ENCODE results near the gene IRF2. TPM values are rescaled to one million over a fixed set of nuclear protein-coding genes. Genes with fewer than 3 reads are reported as not detected.
"Not testable (repeated sequence)": the region's sequence is repeated elsewhere in the genome, so short reads cannot be mapped to it uniquely, and the experiment has no call there.

The IRF2 gene
- total RNA-seq, 1 donor from 2014 or later = 21.8 TPM

DNA sequence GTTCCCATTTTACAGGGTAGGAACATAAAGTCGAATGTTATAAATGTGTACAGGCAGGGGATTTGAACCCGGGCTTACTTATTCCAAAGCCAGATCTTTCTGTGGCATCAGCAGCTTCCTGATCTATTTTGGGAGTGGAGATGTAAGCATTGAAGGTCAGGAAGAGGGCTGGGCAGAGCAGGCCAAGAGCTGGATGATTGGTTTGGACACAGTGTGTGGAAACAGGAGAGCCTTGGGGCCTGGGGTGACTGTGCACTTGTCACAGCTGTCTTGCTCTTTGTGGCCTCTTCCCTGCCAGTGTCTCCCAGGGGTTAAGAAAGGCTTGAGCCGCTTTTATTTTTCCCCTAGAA, 128.8 kb downstream of the IRF2 start:
- no peak for DNase-seq (ENCODE audit: extremely low spot score, unreplicated experiment)
- no peaks in the 10 kb centered on the region for H3K27me3 Mint-ChIP-seq (ENCODE audit: unreplicated experiment)
- no peak overlapping the region for H3K27ac Mint-ChIP-seq (ENCODE audit: unreplicated experiment)
- H3K9me3 Mint-ChIP-seq (ENCODE audit: unreplicated experiment) = no peaks in the 10 kb centered on the region
- peaks cover 17% of the 10 kb centered on the region for H3K4me1 Mint-ChIP-seq (ENCODE audit: unreplicated experiment)
- H3K4me3 Mint-ChIP-seq (ENCODE audit: unreplicated experiment) = no peak overlapping the region
- no peaks in the 10 kb centered on the region for H3K36me3 Mint-ChIP-seq (ENCODE audit: unreplicated experiment)
- TF ChIP-seq, protein P1, sequence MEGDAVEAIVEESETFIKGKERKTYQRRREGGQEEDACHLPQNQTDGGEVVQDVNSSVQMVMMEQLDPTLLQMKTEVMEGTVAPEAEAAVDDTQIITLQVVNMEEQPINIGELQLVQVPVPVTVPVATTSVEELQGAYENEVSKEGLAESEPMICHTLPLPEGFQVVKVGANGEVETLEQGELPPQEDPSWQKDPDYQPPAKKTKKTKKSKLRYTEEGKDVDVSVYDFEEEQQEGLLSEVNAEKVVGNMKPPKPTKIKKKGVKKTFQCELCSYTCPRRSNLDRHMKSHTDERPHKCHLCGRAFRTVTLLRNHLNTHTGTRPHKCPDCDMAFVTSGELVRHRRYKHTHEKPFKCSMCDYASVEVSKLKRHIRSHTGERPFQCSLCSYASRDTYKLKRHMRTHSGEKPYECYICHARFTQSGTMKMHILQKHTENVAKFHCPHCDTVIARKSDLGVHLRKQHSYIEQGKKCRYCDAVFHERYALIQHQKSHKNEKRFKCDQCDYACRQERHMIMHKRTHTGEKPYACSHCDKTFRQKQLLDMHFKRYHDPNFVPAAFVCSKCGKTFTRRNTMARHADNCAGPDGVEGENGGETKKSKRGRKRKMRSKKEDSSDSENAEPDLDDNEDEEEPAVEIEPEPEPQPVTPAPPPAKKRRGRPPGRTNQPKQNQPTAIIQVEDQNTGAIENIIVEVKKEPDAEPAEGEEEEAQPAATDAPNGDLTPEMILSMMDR (IDR thresholded peaks at IDR 0.05) = no peak

DNA sequence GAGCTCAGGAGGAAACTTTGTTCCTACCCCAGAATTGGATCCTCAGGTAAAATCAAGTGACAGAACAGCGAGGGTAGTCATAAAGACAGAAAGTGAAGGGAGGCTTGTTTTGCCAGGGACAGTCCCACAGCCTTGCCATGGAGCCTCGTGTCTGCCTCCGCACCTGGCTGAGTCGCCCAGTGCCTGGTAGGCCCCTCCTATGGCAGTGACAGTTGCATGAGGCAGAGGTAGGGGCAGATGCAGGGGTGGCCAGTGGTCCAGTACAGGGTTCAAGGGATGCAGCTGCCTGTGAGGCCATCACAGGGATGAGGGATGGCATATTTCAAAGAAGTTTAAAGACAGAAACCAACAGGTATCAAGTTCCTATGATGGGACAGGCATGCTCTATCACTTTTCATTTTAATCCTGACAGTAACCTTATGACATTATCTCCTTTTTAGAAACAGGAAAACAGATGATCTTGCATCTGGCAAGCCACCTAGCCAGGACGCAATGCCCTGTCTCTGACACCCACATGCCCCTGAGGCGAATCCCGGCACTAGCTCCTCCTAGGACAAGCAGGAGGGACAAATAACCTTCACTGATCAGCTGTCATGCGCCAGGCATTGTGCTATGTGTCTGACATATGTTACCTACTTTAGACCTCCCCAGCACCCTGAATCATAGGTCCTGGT, 129.3 kb downstream of the IRF2 start:
- Mint-ChIP-seq H3K4me1 (ENCODE audit: unreplicated experiment) (peaks cover 17% of the 10 kb centered on the region), H3K4me3 (ENCODE audit: unreplicated experiment) (no peak overlapping the region), H3K9me3 (ENCODE audit: unreplicated experiment) (no peaks in the 10 kb centered on the region), H3K27me3 (ENCODE audit: unreplicated experiment) (no peaks in the 10 kb centered on the region), H3K27ac (ENCODE audit: unreplicated experiment) (no peak overlapping the region), H3K36me3 (ENCODE audit: unreplicated experiment) (no peaks in the 10 kb centered on the region)
- no peak for DNase-seq (ENCODE audit: extremely low spot score, unreplicated experiment)
- TF ChIP-seq, protein P1 (IDR thresholded peaks at IDR 0.05) = no peak

DNA sequence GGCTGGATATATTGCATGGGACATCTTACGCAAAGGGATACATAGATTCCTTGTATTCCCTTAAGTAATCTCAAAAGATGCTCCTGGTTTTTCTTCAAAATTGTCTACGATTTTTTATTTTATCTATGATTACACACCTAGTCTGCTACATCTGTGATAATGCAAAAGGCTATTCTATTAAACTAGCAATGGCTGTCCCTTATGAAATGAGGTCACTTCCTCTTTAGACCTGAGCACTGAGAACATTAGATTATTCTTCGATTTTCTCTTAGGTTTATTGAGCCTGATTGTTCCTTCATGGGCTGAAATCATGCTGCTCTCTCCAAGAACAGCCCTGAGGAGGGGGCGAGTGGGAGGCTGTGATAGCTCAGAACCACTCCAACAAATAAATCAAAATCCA, 129.9 kb downstream of the IRF2 start:
- TF ChIP-seq, protein P1 (IDR thresholded peaks at IDR 0.05) = no peak
- H3K36me3 Mint-ChIP-seq (ENCODE audit: unreplicated experiment) = no peaks in the 10 kb centered on the region
- no peak for DNase-seq (ENCODE audit: extremely low spot score, unreplicated experiment)
- peaks cover 17% of the 10 kb centered on the region for H3K4me1 Mint-ChIP-seq (ENCODE audit: unreplicated experiment)
- no peaks in the 10 kb centered on the region for H3K27me3 Mint-ChIP-seq (ENCODE audit: unreplicated experiment)
- H3K4me3 Mint-ChIP-seq (ENCODE audit: unreplicated experiment) = peak overlapping the region; percentile 95
- H3K27ac Mint-ChIP-seq (ENCODE audit: unreplicated experiment) = no peak overlapping the region
- H3K9me3 Mint-ChIP-seq (ENCODE audit: unreplicated experiment) = no peaks in the 10 kb centered on the region

DNA sequence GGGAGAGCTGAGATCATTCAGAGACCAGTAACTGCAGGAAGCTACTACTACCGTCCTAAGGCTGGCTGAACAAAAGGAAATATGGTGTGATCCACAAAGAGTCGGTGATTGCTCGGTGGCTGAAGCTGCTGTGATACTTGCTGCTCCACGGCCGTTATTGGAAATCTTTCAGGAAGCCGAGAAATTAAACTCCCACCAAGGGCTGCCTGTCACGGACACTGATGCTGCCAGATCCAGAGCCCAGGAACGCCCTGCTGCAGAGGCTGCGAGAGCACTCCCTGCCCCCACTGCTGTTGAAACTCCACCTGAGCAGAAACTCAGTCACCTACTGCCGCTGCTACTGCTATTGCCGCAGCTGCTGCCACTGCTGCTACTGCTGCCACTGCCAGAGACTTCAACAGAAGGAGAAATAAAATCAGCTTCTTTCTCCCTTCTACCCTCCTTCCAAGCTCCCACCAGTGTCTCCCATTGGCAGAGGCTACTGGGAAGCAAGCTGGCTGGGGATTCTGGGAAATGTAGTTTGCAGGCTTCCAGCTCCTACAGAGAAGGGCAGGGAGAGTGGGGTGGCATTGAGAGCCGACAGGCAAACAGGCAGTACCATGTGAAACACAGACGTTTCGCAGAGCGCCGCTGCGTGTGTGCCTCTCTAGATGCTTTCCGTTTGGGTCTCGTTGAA, 130.7 kb downstream of the IRF2 start:
- no peaks in the 10 kb centered on the region for H3K36me3 Mint-ChIP-seq (ENCODE audit: unreplicated experiment)
- H3K27ac Mint-ChIP-seq (ENCODE audit: unreplicated experiment) = peak overlapping the region; percentile 83
- H3K4me3 Mint-ChIP-seq (ENCODE audit: unreplicated experiment) = peak overlapping the region; percentile 95
- no peaks in the 10 kb centered on the region for H3K9me3 Mint-ChIP-seq (ENCODE audit: unreplicated experiment)
- DNase-seq (ENCODE audit: extremely low spot score, unreplicated experiment) = no peak
- H3K4me1 Mint-ChIP-seq (ENCODE audit: unreplicated experiment) = peaks cover 17% of the 10 kb centered on the region
- TF ChIP-seq, protein P1 (IDR thresholded peaks at IDR 0.05) = no peak
- no peaks in the 10 kb centered on the region for H3K27me3 Mint-ChIP-seq (ENCODE audit: unreplicated experiment)

DNA sequence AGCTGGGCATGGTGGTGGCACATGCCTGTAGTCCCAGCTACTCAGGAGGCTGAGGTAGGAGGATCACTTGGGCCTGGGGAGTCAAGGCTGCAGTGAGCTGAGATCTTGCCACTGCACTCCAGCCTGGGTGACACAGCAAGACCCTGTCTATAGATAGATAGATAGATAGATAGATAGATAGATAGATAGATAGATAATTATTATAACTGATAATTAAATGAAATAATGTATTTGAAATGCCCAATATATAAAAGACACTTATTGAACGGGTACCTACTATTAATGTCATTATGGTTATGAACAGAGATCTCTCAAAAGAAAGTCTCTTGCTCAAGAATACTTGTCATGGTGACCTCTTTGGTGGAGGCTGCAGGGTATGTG, 131.5 kb downstream of the IRF2 start:
- peak overlapping the region; percentile 95 for H3K4me3 Mint-ChIP-seq (ENCODE audit: unreplicated experiment)
- not testable (repeated sequence) for H3K9me3 Mint-ChIP-seq (ENCODE audit: unreplicated experiment); H3K36me3 Mint-ChIP-seq (ENCODE audit: unreplicated experiment); DNase-seq (ENCODE audit: extremely low spot score, unreplicated experiment); H3K27me3 Mint-ChIP-seq (ENCODE audit: unreplicated experiment)
- peak overlapping the region; percentile 83 for H3K27ac Mint-ChIP-seq (ENCODE audit: unreplicated experiment)
- H3K4me1 Mint-ChIP-seq (ENCODE audit: unreplicated experiment) = peaks cover 17% of the 10 kb centered on the region

Data from osteocyte (in vitro differentiated cells).